Fibroblast of lung (primary cell): Measurements from ENCODE around the gene MID1. TPM values are rescaled to one million over a fixed set of nuclear protein-coding genes. Genes with fewer than 3 reads are reported as not detected.

Experiments used
- DNase-seq, 2 donors: peaks; one replicate each; pipeline versions ENCODE4 v3.0.0 to v3.0.0-alpha.2; 2010; ENCODE audit warnings: low read depth in 2 of 2
- H2AFZ ChIP-seq: 2 replicates; pipeline ENCODE4 v1.5.1; 2012; ENCODE audit warnings: low read length, control low read depth, inconsistent platforms
- H3K27ac ChIP-seq: 2 replicates; pipeline ENCODE4 v1.5.1; 2011; ENCODE audit warnings: low read length, control low read depth; ENCODE audit not compliant: insufficient read depth
- H3K27me3 ChIP-seq: 2 replicates; pipeline ENCODE4 v1.5.1; 2011; ENCODE audit warnings: mild to moderate bottlenecking, low read length; ENCODE audit not compliant: control insufficient read depth, insufficient read depth
- H3K36me3 ChIP-seq: 2 replicates; pipeline ENCODE4 v1.5.1; 2011; ENCODE audit warnings: low read length; ENCODE audit not compliant: control insufficient read depth, insufficient read depth
- H3K4me1 ChIP-seq: 2 replicates; pipeline ENCODE4 v1.5.1; 2011; ENCODE audit warnings: low read length; ENCODE audit not compliant: control insufficient read depth, insufficient read depth; ENCODE audit errors: extremely low read depth
- H3K4me2 ChIP-seq: 2 replicates; pipeline ENCODE4 v1.5.1; 2011; ENCODE audit warnings: low read length, control low read depth; ENCODE audit not compliant: insufficient read depth; ENCODE audit errors: extremely low read depth
- H3K4me3 ChIP-seq, 4 experiments: fragments of 200-600 bp in 1 of 4; sonication (generic) in 1 of 4; replicated peaks in 1 of 4; 2 replicates each; pipeline ENCODE4 v1.5.1; 2011 to 2016; ENCODE audit warnings: low read length in 4 of 4, low read depth in 3 of 4, mild to moderate bottlenecking in 3 of 4, control low read depth in 2 of 4, inconsistent platforms in 1 of 4, mixed read lengths in 1 of 4; ENCODE audit not compliant: insufficient read depth in 1 of 4; ENCODE audit errors: control extremely low read depth in 1 of 4
- H3K79me2 ChIP-seq: 2 replicates; pipeline ENCODE4 v1.5.1; 2012; ENCODE audit warnings: mild to moderate bottlenecking, low read length, inconsistent platforms; ENCODE audit not compliant: control insufficient read depth, insufficient read depth
- H3K9ac ChIP-seq: 2 replicates; pipeline ENCODE4 v1.5.1; 2011; ENCODE audit warnings: mild to moderate bottlenecking, low read length, control low read depth; ENCODE audit not compliant: insufficient read depth
- H3K9me3 ChIP-seq: 2 replicates; pipeline ENCODE4 v1.5.1; 2012; ENCODE audit warnings: low read depth, low read length; ENCODE audit not compliant: control insufficient read depth, insufficient read depth
- H4K20me1 ChIP-seq: 2 replicates; pipeline ENCODE4 v1.5.1; 2011; ENCODE audit warnings: low read length; ENCODE audit not compliant: control insufficient read depth, insufficient read depth; ENCODE audit errors: extremely low read depth
- CTCF ChIP-seq, 2 donors: IDR thresholded peaks in 1 of 2; conservative IDR thresholded peaks in 1 of 2; 1 replicate in 1 of 2; 2 replicates in 1 of 2; pipeline ENCODE4 v1.5.1; 2011 to 2012; ENCODE audit warnings: low read length in 2 of 2, control low read depth in 1 of 2, inconsistent platforms in 1 of 2, low read depth in 1 of 2, mild to moderate bottlenecking in 1 of 2
- EZH2 ChIP-seq: IDR thresholded peaks from 2 replicates; pipeline ENCODE4 v1.5.1; 2012; ENCODE audit warnings: low read length, control low read depth, mild to moderate bottlenecking; ENCODE audit errors: missing control alignments
- polyA plus RNA-seq, 2 donors: library from polyadenylated mRNA; depleted of rRNA in 1 of 2; stranded (reverse) in 1 of 2; unstranded in 1 of 2; fragments of >200 nt; gene quantifications; 2 replicates each; pipeline ENCODE4 v1.2.1, GENCODE V29; 2011 to 2012; ENCODE audit warnings: missing spikeins in 1 of 2
- total RNA-seq: library from RNA; depleted of rRNA; stranded (reverse); fragments of >200 nt; gene quantifications from 2 replicates; pipeline ENCODE4 v1.2.1, GENCODE V29; 2014

MID1 gene
- total and polyA plus RNA-seq, 2 donors (not counting 1 experiment from before 2014, with no cell fraction given), result 20.3 to 27.7 TPM

GRCh38 chrX:10654960-10655359, 34.6 kb upstream of the MID1 start:
- H3K9ac ChIP-seq, result no peak overlapping the region
- no peaks in the 10 kb centered on the region for H4K20me1 ChIP-seq
- H3K36me3 ChIP-seq, result no peaks in the 10 kb centered on the region
- no peak overlapping the region for H3K4me2 ChIP-seq
- no peaks in the 10 kb centered on the region for H3K4me1 ChIP-seq
- H3K4me3 ChIP-seq, result no peak overlapping the region
- DNase-seq, result no peak
- no peaks in the 10 kb centered on the region for H3K9me3 ChIP-seq
- H3K79me2 ChIP-seq, result no peaks in the 10 kb centered on the region
- no peak overlapping the region for H3K27ac ChIP-seq
- TF ChIP-seq EZH2 (no peak), CTCF (conservative IDR thresholded peaks at IDR 0.05 in 1 of 2, IDR thresholded peaks at IDR 0.05 in 1 of 2; ENCODE audit: low read depth in 1 of 2, low read length in 2 of 2) (no peak)
- no peaks in the 10 kb centered on the region for H3K27me3 ChIP-seq
- H2AFZ ChIP-seq, result no peak overlapping the region

- no peak for TF ChIP-seq CTCF (conservative IDR thresholded peaks at IDR 0.05 in 1 of 2, IDR thresholded peaks at IDR 0.05 in 1 of 2; ENCODE audit: low read depth in 1 of 2, low read length in 2 of 2)
- TF ChIP-seq EZH2, result no peak
- H3K4me3 ChIP-seq, result no peak overlapping the region
- no peaks in the 10 kb centered on the region for H4K20me1 ChIP-seq
- no peak overlapping the region for H3K9ac ChIP-seq
- no peaks in the 10 kb centered on the region for H3K79me2 ChIP-seq
- no peaks in the 10 kb centered on the region for H3K9me3 ChIP-seq
- DNase-seq, result no peak
- H3K4me1 ChIP-seq, result no peaks in the 10 kb centered on the region
- H3K27me3 ChIP-seq, result no peaks in the 10 kb centered on the region
- no peak overlapping the region for H3K27ac ChIP-seq
- H3K4me2 ChIP-seq, result no peak overlapping the region
- no peaks in the 10 kb centered on the region for H3K36me3 ChIP-seq
- no peak overlapping the region for H2AFZ ChIP-seq
Measured at GRCh38 chrX:10653302-10653701, 32.9 kb upstream of the MID1 start.

- Histone ChIP-seq H3K9me3 (no peaks in the 10 kb centered on the region), H3K36me3 (no peaks in the 10 kb centered on the region), H2AFZ (no peak overlapping the region), H3K4me3 (no peak overlapping the region), H3K4me2 (no peak overlapping the region), H3K9ac (no peak overlapping the region), H3K27me3 (no peaks in the 10 kb centered on the region), H3K27ac (no peak overlapping the region), H4K20me1 (no peaks in the 10 kb centered on the region), H3K4me1 (no peaks in the 10 kb centered on the region), H3K79me2 (no peaks in the 10 kb centered on the region)
- TF ChIP-seq EZH2, result no peak
- TF ChIP-seq CTCF (conservative IDR thresholded peaks at IDR 0.05 in 1 of 2, IDR thresholded peaks at IDR 0.05 in 1 of 2; ENCODE audit: low read depth in 1 of 2, low read length in 2 of 2), result no peak
- DNase-seq, result peak in 1 of 2 donors; percentile 45
Measured at GRCh38 chrX:10649265-10649664, 28.9 kb upstream of the MID1 start.
